Hepatocyte (in vitro differentiated cells): ENCODE data around the gene GGT6.

Experiments
- CTCF ChIP-seq: fragments of 200-600 bp; sonication (generic); IDR thresholded peaks from 2 replicates; pipeline ENCODE4 v1.5.1; 2016; ENCODE audit warnings: antibody characterized with exemption, mild to moderate bottlenecking; ENCODE audit not compliant: poor library complexity
- EZH2 ChIP-seq: fragments of 200-600 bp; sonication (generic); IDR thresholded peaks from 2 replicates; pipeline ENCODE4 v1.6.1; 2016; ENCODE audit warnings: antibody characterized with exemption, mild to moderate bottlenecking, borderline replicate concordance
- EZH2phosphoT487 ChIP-seq: fragments of 200-600 bp; sonication (generic); IDR thresholded peaks from one replicate; pipeline ENCODE4 v1.6.1; 2018; ENCODE audit warnings: antibody characterized with exemption, mild to moderate bottlenecking, low read depth, moderate library complexity; ENCODE audit not compliant: unreplicated experiment, severe bottlenecking

- TF ChIP-seq EZH2, result no peak
- TF ChIP-seq CTCF, result no peak
- TF ChIP-seq EZH2phosphoT487, result no peak
Measured at GRCh38 chr17:4585638-4585994, 25.2 kb upstream of the GGT6 start.
